Gastrocnemius medialis (tissue), 4 donors: ENCODE data around the gene SGTA.

Experiments
- CTCF ChIP-seq, 5 experiments: fragments of 450-650 bp in 3 of 5; fragments of 200-600 bp in 2 of 5; sonication (generic) in 2 of 5; IDR thresholded peaks in 4 of 5; conservative IDR thresholded peaks in 1 of 5; 1 replicate in 4 of 5; 2 replicates in 1 of 5; pipeline ENCODE4 v1.5.1; 2016 to 2019; ENCODE audit warnings: antibody characterized with exemption in 5 of 5, mild to moderate bottlenecking in 3 of 5, moderate library complexity in 3 of 5
- POLR2A ChIP-seq, 2 donors: fragments of 450-650 bp; IDR thresholded peaks; one replicate each; pipeline ENCODE4 v1.6.1; 2017; ENCODE audit warnings: antibody characterized with exemption in 2 of 2, mild to moderate bottlenecking in 2 of 2, moderate library complexity in 2 of 2

DNA sequence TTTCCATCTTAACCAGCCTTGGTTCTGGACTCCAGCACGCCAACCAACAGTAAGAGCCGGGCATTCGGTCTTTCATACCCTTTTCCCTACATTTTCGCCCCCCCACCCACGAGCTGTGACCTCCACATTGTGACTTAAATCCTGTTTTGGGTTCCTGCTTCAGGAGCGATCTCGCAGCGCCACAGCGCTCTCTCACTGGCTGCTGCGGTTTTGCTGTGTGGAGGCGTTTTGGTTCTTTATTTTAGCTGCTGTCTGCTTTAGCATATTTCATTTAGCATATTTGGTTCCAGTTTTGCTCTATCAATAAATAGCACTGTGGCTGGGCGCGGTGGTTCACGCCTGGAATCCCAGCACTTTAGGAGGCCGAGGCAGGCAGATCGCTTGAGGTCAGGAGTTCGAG lies 23.7 kb downstream of the SGTA start:
- TF ChIP-seq POLR2A (IDR thresholded peaks at IDR 0.05), result no peak
- no peak for TF ChIP-seq CTCF (IDR thresholded peaks at IDR 0.05 in 4 of 5, conservative IDR thresholded peaks at IDR 0.05 in 1 of 5)
